Ureter (tissue), 1 donor: Measurements from ENCODE around the gene EML6. TPM values are rescaled to one million over a fixed set of nuclear protein-coding genes. Genes with fewer than 3 reads are reported as not detected.

Experiments
- DNase-seq: peaks from one replicate; pipeline ENCODE4 v3.0.0-alpha.2; 2020; ENCODE audit warnings: low spot score
- total RNA-seq: library from RNA; stranded (reverse); gene quantifications from one replicate; pipeline ENCODE4 v1.2.4, GENCODE V29; 2023
- donor health status: DM: yes; HTN: yes; CAD: no.

The EML6 gene
- total RNA-seq, 1 donor from 2014 or later = 5.4 TPM

- DNase-seq = no peak
These were observed 221.4 kb downstream of the EML6 start for GRCh38 chr2:54944724-54945326.

DNA sequence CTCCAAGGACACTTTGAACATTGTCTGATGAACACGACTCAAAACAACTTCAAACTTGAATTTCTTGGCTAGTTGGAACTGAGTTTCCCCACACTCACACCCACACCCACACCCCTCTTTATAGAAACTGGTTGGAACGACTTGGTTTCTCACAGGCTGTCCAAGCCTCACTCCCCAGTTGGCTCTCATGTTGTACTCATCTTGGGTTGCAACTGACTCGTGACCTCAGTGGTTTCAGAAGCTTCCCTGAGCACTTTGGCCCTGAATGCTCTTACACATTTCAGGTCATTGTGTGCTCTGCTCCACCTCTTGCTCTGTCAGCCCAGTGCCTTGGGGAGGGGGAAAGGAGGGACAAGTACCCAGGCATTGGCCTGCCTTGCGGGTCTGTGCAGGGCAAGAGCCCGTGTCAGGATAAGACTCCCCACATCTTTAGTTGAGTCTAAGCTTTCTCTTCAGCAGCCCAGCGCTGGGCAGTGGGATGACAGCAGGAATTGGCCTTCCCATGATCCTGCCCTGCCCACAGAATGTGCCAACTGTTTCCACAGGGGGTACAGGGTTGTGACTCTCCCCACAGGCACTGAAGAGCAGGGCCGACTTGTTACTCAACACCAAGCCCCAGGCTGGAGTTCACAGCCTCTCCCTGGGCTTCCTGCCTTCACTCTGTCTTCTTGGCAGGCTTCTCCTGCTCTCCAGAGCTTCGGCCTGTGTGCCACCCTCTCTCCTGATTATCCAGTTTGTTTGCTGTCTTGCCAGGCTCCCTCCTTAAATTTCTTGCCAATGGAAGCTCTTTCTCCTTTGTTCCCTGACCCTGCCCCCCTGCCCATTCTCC is 222.1 kb downstream of the EML6 start:
- DNase-seq = peak; percentile 67

GRCh38 chr2:54946220-54946805 is 222.9 kb downstream of the EML6 start:
- no peak for DNase-seq

- no peak for DNase-seq
These were observed 223.7 kb downstream of the EML6 start for GRCh38 chr2:54947136-54947535.

- DNase-seq = no peak
These were observed 224.2 kb downstream of the EML6 start for GRCh38 chr2:54947646-54948045.

DNA sequence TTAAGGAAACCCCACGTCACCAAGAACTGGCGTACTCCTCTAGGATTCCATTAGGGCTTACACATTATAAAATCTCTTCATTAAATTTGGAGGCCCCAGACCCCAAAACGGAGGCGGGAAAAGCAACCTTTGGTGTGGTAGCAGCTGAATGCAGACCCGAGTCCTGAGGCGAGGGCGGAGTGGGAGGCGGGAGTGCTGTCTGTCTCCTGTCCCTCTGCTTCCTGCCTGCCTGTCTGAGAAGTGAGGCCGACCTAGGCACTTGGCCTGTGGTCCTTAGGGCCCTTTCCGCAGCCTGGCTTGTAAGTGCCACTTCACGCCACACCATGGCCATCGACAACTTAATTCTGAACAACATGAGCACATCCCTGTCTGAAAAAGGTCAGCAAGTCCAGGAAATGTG is 224.7 kb downstream of the EML6 start:
- DNase-seq = no peak

- DNase-seq = no peak
These were observed 226.0 kb downstream of the EML6 start for GRCh38 chr2:54949431-54949830.

- DNase-seq = no peak
These were observed 227.3 kb downstream of the EML6 start for GRCh38 chr2:54950811-54951210.

DNA sequence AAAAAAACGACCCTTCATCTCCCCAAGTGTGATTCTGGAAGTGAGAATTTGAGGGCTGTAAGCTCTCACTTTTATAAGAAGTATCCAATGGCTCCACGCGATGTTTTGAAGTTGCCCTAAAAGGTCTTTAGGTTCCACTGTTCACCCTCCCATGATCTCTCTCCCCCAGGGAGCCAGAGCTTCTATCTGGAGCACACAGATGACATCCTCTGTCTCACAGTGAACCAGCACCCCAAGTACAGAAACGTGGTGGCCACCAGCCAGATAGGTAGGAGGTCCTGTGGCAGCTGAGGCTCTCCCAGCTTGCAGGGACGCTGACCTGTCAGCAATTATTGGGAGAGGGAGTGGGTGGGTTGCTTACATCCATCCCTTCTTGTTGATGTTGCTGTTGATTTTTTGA is 229.0 kb downstream of the EML6 start:
- DNase-seq = peak; percentile 34

DNA sequence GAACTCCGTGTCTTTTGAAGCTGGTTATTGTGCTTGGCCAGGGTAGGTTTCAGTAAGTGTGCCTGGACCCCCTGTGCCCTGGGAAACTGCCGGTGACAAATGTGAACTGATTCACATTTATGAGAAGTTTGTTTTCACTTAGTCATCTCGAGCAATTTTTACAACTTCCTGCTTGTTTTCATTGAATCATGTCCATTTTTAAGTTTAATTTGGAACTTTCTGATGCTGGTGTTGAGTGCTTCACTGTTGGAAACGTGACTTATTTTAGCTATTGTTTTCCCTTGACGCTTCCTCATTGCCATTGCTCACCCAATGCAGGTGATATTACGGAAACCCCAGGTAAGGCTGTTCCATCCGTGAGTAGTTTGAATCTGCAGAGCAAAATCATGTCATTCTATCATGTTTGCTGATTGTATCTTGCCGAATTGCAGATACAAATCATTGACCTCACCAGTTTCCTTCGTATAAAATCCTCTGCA is 229.6 kb downstream of the EML6 start:
- peak; percentile 40 for DNase-seq

- no peak for DNase-seq
These were observed 230.7 kb downstream of the EML6 start for GRCh38 chr2:54954158-54954557.

GRCh38 chr2:54954705-54955357 is 231.4 kb downstream of the EML6 start:
- peak; percentile 40 for DNase-seq

GRCh38 chr2:54955358-54956110 is 232.1 kb downstream of the EML6 start:
- peak; percentile 15 for DNase-seq

DNA sequence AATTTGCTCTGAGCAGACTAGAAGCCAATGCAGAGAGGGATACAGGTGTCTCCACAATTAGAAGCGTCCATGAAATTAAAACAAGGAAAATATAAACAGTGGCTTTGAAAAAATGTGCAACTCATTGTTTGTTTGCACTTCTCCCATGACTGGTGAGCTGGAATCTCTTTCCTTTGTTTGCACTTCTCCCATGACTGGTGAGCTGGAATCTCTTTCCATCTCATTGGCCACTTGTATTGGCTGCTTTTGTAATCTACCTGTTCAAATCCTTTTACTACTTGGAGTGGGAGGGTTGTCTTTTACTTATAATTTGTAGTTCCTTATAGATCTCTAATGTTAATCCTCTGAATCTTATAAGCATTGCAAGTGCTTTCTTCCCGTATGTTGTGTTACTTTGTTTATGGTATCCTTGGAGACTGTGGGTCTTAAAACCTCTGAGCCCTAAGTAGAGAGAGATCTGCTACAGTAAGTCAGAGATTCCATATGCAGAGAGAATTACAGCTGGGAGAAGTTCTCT is 232.7 kb downstream of the EML6 start:
- DNase-seq = no peak

- peak; percentile 40 for DNase-seq
These were observed 234.0 kb downstream of the EML6 start for GRCh38 chr2:54957321-54957999.

- DNase-seq = no peak
These were observed 235.4 kb downstream of the EML6 start for GRCh38 chr2:54958717-54959371.

DNA sequence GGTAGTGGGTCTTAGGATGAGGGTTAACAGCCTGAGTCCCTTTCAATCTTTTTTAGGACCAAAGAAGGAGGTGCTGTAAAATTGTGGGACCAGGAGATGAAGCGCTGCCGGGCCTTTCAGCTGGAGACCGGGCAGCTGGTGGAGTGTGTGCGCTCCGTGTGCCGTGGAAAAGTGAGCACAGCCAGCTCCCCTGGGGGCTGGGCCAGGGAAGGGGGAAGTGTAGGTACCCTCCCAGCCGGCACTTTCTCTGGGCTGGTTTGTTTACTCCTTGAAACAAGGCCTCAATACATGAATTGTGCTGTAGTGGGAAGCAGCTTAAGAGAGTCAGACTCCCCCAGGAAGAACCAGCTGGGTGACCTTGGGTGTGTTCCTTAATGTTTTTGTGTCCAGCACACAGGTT is 236.7 kb downstream of the EML6 start:
- DNase-seq = no peak

DNA sequence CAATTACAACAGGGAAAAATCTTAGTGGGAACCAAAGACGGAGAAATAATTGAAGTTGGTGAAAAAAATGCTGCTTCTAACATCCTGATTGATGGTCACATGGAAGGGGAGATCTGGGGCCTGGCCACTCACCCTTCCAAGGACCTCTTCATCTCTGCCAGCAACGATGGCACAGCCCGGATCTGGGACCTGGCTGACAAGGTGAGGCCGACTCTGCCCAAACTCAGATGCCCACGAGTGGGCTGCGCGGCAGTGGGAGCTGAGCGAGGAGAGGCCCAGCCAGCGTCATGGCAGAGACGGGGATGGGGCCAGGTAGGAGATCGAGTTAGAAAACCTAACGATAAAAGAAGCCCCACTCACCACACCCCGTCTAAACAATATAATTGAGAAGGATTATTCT is 239.0 kb downstream of the EML6 start:
- no peak for DNase-seq

GRCh38 chr2:54962935-54963440 is 239.5 kb downstream of the EML6 start:
- DNase-seq = no peak

GRCh38 chr2:54963476-54963875 is 240.0 kb downstream of the EML6 start:
- no peak for DNase-seq
